OCI-LY3 (cell line): ENCODE data around the gene DCLK1.
"Not testable (repeated sequence)": the region's sequence is repeated elsewhere in the genome, so short reads cannot be mapped to it uniquely, and the experiment has no call there.

Source experiments
- H2AFZ ChIP-seq: fragments of 200-600, 300-600 bp; shearing (Covaris generic); 2 replicates; pipeline ENCODE4 v1.6.0; 2014; ENCODE audit warnings: antibody characterized with exemption, low read depth, low read length
- H3K27ac ChIP-seq: fragments of 200-600, 300-600 bp; sonication (generic); 2 replicates; pipeline ENCODE4 v1.5.1; 2014; ENCODE audit warnings: mild to moderate bottlenecking, low read length, moderate library complexity, mixed read lengths
- H3K27me3 ChIP-seq: fragments of 200-600, 300-600 bp; sonication (generic); 2 replicates; pipeline ENCODE4 v1.6.1; 2014; ENCODE audit warnings: low read depth, low read length, mixed read lengths
- H3K36me3 ChIP-seq: fragments of 200-600, 300-600 bp; sonication (generic); replicated peaks from 2 replicates; pipeline ENCODE3; 2014; ENCODE audit warnings: low read depth, low read length, mixed read lengths
- H3K4me1 ChIP-seq: fragments of 300-600, 200-600 bp; sonication (generic); 2 replicates; pipeline ENCODE4 v1.6.1; 2014; ENCODE audit warnings: low read length, mixed read lengths
- H3K4me2 ChIP-seq: fragments of 200-600, 300-600 bp; sonication (generic); 2 replicates; pipeline ENCODE4 v1.6.1; 2014; ENCODE audit warnings: low read length, mixed read lengths
- H3K4me3 ChIP-seq: fragments of 300-600, 200-600 bp; sonication (generic); 2 replicates; pipeline ENCODE4 v1.5.1; 2014; ENCODE audit warnings: antibody characterized with exemption, mild to moderate bottlenecking, low read length, moderate library complexity
- H3K79me2 ChIP-seq: fragments of 300-600, 200-600 bp; shearing (Covaris generic); 2 replicates; pipeline ENCODE4 v1.6.1; 2014; ENCODE audit warnings: mild to moderate bottlenecking, low read length, mixed read lengths
- H3K9ac ChIP-seq: fragments of 300-600, 200-600 bp; shearing (Covaris generic); 2 replicates; pipeline ENCODE4 v1.6.0; 2014; ENCODE audit warnings: mild to moderate bottlenecking, low read length, moderate library complexity
- H3K9me3 ChIP-seq: fragments of 200-600, 300-600 bp; shearing (Covaris generic); 2 replicates; pipeline ENCODE4 v1.6.1; 2014; ENCODE audit warnings: low read length, mixed read lengths; ENCODE audit not compliant: insufficient read depth
- H4K20me1 ChIP-seq: fragments of 200-600, 300-600 bp; sonication (generic); 2 replicates; pipeline ENCODE4 v1.6.1; 2016; ENCODE audit warnings: low read length, mixed read lengths; ENCODE audit not compliant: insufficient read depth
- EZH2phosphoT487 ChIP-seq: fragments of 200-600 bp; shearing (Covaris generic); IDR thresholded peaks from 2 replicates; pipeline ENCODE4 v1.6.1; 2018; ENCODE audit warnings: antibody characterized with exemption, mixed run types, low read depth
- TF ChIP-seq, protein P1 (sequence below): fragments of 200-600, 300-600 bp; sonication (generic); IDR thresholded peaks from 2 replicates; pipeline ENCODE4 v1.5.1; 2014; ENCODE audit warnings: antibody characterized with exemption, low read length, low read depth

DCLK1 gene

GRCh38 chr13:35976126-35976525 lies 155.1 kb downstream of the DCLK1 start:
- Histone ChIP-seq H3K9me3 (no peaks in the 10 kb centered on the region), H3K79me2 (no peaks in the 10 kb centered on the region)
- no peak for TF ChIP-seq EZH2phosphoT487
- TF ChIP-seq, protein P1, sequence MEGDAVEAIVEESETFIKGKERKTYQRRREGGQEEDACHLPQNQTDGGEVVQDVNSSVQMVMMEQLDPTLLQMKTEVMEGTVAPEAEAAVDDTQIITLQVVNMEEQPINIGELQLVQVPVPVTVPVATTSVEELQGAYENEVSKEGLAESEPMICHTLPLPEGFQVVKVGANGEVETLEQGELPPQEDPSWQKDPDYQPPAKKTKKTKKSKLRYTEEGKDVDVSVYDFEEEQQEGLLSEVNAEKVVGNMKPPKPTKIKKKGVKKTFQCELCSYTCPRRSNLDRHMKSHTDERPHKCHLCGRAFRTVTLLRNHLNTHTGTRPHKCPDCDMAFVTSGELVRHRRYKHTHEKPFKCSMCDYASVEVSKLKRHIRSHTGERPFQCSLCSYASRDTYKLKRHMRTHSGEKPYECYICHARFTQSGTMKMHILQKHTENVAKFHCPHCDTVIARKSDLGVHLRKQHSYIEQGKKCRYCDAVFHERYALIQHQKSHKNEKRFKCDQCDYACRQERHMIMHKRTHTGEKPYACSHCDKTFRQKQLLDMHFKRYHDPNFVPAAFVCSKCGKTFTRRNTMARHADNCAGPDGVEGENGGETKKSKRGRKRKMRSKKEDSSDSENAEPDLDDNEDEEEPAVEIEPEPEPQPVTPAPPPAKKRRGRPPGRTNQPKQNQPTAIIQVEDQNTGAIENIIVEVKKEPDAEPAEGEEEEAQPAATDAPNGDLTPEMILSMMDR = no peak

DNA sequence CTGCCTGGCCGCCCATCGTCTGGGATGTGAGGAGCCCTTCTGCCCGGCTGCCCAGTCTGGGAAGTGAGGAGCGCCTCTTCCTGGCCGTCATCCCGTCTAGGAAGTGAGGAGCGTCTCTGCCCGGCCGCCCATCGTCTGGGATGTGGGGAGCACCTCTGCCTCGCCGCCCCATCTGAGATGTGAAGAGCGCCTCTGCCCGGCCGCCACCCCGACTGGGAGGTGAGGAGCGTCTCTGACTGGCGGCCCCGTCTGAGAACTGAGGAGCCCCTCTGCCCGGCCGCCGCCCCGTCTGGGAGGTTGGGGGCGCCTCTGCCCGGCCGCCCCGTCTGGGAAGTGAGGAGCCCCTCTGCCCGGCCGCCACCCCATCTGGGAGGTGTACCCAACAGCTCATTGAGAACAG lies 164.2 kb downstream of the DCLK1 start:
- not testable (repeated sequence) for H3K9me3 ChIP-seq, H4K20me1 ChIP-seq, H3K4me2 ChIP-seq, H3K79me2 ChIP-seq, H3K9ac ChIP-seq, H3K4me1 ChIP-seq, H3K4me3 ChIP-seq, H3K27me3 ChIP-seq, H2AFZ ChIP-seq, H3K36me3 ChIP-seq, H3K27ac ChIP-seq

More at GRCh38 chr13:35976126-35976525, 155.1 kb downstream of the DCLK1 start:
- Histone ChIP-seq H4K20me1 (no peaks in the 10 kb centered on the region), H3K4me3 (no peak overlapping the region), H3K4me2 (no peak overlapping the region), H3K4me1 (no peaks in the 10 kb centered on the region), H3K27ac (no peak overlapping the region), H3K36me3 (no peaks in the 10 kb centered on the region), H3K9ac (no peak overlapping the region), H2AFZ (no peak overlapping the region), H3K27me3 (no peaks in the 10 kb centered on the region)

GRCh38 chr13:35966024-35966423 lies 165.2 kb downstream of the DCLK1 start:
- TF ChIP-seq, protein P1 = no peak
- TF ChIP-seq EZH2phosphoT487 = no peak
- H3K27me3 ChIP-seq = no peaks in the 10 kb centered on the region
- H3K79me2 ChIP-seq = no peaks in the 10 kb centered on the region
- no peaks in the 10 kb centered on the region for H3K4me1 ChIP-seq
- H3K9ac ChIP-seq = no peak overlapping the region
- H3K9me3 ChIP-seq = no peaks in the 10 kb centered on the region
- H2AFZ ChIP-seq = no peak overlapping the region
- no peak overlapping the region for H3K4me2 ChIP-seq
- H4K20me1 ChIP-seq = no peaks in the 10 kb centered on the region
- no peak overlapping the region for H3K27ac ChIP-seq
- no peaks in the 10 kb centered on the region for H3K36me3 ChIP-seq
- no peak overlapping the region for H3K4me3 ChIP-seq

- no peak overlapping the region for H3K9ac ChIP-seq
- H3K4me2 ChIP-seq = no peak overlapping the region
- no peaks in the 10 kb centered on the region for H3K79me2 ChIP-seq
- H3K9me3 ChIP-seq = no peaks in the 10 kb centered on the region
- H4K20me1 ChIP-seq = no peaks in the 10 kb centered on the region
- no peaks in the 10 kb centered on the region for H3K36me3 ChIP-seq
- no peak overlapping the region for H3K4me3 ChIP-seq
- TF ChIP-seq EZH2phosphoT487 = no peak
- TF ChIP-seq, protein P1 = no peak
- no peaks in the 10 kb centered on the region for H3K27me3 ChIP-seq
- H3K4me1 ChIP-seq = no peaks in the 10 kb centered on the region
- H3K27ac ChIP-seq = no peak overlapping the region
- no peak overlapping the region for H2AFZ ChIP-seq
Measured at GRCh38 chr13:35965226-35965927, 165.8 kb downstream of the DCLK1 start.
